Neuronal stem cell (in vitro differentiated cells): ENCODE measurements around the gene GH1.

ENCODE experiments used
- DNase-seq: peaks from one replicate; pipeline ENCODE4 v3.0.0-alpha.2; 2013; ENCODE audit warnings: low spot score
- H2AFZ ChIP-seq: one replicate; pipeline ENCODE4 v1.6.1; 2013; ENCODE audit warnings: mild to moderate bottlenecking, low read length, inconsistent platforms
- H2AK5ac ChIP-seq: 2 replicates; pipeline ENCODE4 v1.6.1; 2013; ENCODE audit warnings: low read depth, mild to moderate bottlenecking, inconsistent platforms, low read length, moderate library complexity, mixed read lengths
- H2BK120ac ChIP-seq: 2 replicates; pipeline ENCODE4 v1.6.1; 2013; ENCODE audit warnings: low read depth, mild to moderate bottlenecking, inconsistent platforms, low read length, moderate library complexity, mixed read lengths
- H2BK12ac ChIP-seq: one replicate; pipeline ENCODE4 v1.6.1; 2013; ENCODE audit warnings: low read length, inconsistent platforms
- H2BK15ac ChIP-seq: 2 replicates; pipeline ENCODE4 v1.6.1; 2013; ENCODE audit warnings: mild to moderate bottlenecking, low read length, inconsistent platforms, mixed read lengths
- H2BK5ac ChIP-seq: one replicate; pipeline ENCODE4 v1.6.1; 2013; ENCODE audit warnings: inconsistent platforms, mild to moderate bottlenecking, low read length, moderate library complexity
- H3K14ac ChIP-seq: one replicate; pipeline ENCODE4 v1.6.1; 2013; ENCODE audit warnings: low read length, inconsistent platforms
- H3K18ac ChIP-seq: 2 replicates; pipeline ENCODE4 v1.6.1; 2013; ENCODE audit warnings: low read length, inconsistent platforms
- H3K23ac ChIP-seq: 2 replicates; pipeline ENCODE4 v1.6.1; 2013; ENCODE audit warnings: low read depth, mild to moderate bottlenecking, mixed read lengths, low read length, inconsistent platforms; ENCODE audit not compliant: poor library complexity
- H3K27ac ChIP-seq: replicated peaks from 3 replicates; pipeline ENCODE4 v1.5.1; 2013; ENCODE audit warnings: low read length, inconsistent platforms
- H3K27me3 ChIP-seq, 3 experiments: 2 replicates each; pipeline ENCODE4 v1.6.1; 2013; ENCODE audit warnings: low read length in 3 of 3, mild to moderate bottlenecking in 2 of 3, inconsistent platforms in 1 of 3, low read depth in 1 of 3, mixed read lengths in 1 of 3, moderate library complexity in 1 of 3; ENCODE audit not compliant: control insufficient read depth in 3 of 3, insufficient read depth in 3 of 3
- H3K36me3 ChIP-seq, 2 donors: replicated peaks in 1 of 2; 2 replicates each; pipeline ENCODE4 v1.6.1; 2013; ENCODE audit warnings: low read length in 2 of 2; ENCODE audit not compliant: control insufficient read depth in 2 of 2, insufficient read depth in 2 of 2
- H3K4ac ChIP-seq: 2 replicates; pipeline ENCODE4 v1.6.1; 2013; ENCODE audit warnings: inconsistent platforms, mild to moderate bottlenecking, low read length, moderate library complexity
- H3K4me1 ChIP-seq, 2 donors: 1 replicate in 1 of 2; 2 replicates in 1 of 2; pipeline ENCODE4 v1.6.1; 2013; ENCODE audit warnings: low read length in 2 of 2, low read depth in 1 of 2; ENCODE audit not compliant: control insufficient read depth in 2 of 2, insufficient read depth in 1 of 2
- H3K4me2 ChIP-seq: one replicate; pipeline ENCODE4 v1.6.1; 2013; ENCODE audit warnings: mild to moderate bottlenecking, low read length, inconsistent platforms; ENCODE audit not compliant: insufficient read depth, poor library complexity, severe bottlenecking
- H3K4me3 ChIP-seq, 2 donors: 2 replicates each; pipeline ENCODE4 v1.5.1; 2013; ENCODE audit warnings: low read length in 2 of 2, mild to moderate bottlenecking in 2 of 2, inconsistent platforms in 1 of 2, moderate library complexity in 1 of 2
- H3K79me1 ChIP-seq: one replicate; pipeline ENCODE4 v1.6.1; 2013; ENCODE audit warnings: low read depth, mild to moderate bottlenecking, inconsistent platforms, low read length, moderate library complexity
- H3K9ac ChIP-seq: one replicate; pipeline ENCODE4 v1.6.1; 2013; ENCODE audit warnings: mild to moderate bottlenecking, low read depth, low read length, inconsistent platforms; ENCODE audit not compliant: poor library complexity
- H3K9me3 ChIP-seq, 2 donors: replicated peaks in 1 of 2; 2 replicates each; pipeline versions ENCODE3 to v1.6.1; 2013; ENCODE audit warnings: low read length in 2 of 2, mild to moderate bottlenecking in 2 of 2, inconsistent platforms in 1 of 2, low read depth in 1 of 2, mixed read lengths in 1 of 2, moderate library complexity in 1 of 2; ENCODE audit not compliant: control insufficient read depth in 2 of 2, insufficient read depth in 1 of 2
- H4K8ac ChIP-seq: one replicate; pipeline ENCODE4 v1.6.1; 2013; ENCODE audit warnings: low read depth, mild to moderate bottlenecking, inconsistent platforms, low read length, moderate library complexity
- H4K91ac ChIP-seq: one replicate; pipeline ENCODE4 v1.6.1; 2013; ENCODE audit warnings: low read length, low read depth, mild to moderate bottlenecking, inconsistent platforms; ENCODE audit not compliant: poor library complexity
- WGBS, 2 donors: extraction: QIAGEN DNeasy Blood & Tissue Kit; methylation state at CpG; one replicate each; pipeline ENCODE4 v1.1.7; 2013; ENCODE audit warnings: missing lambda C conversion rate in 2 of 2, mixed read lengths in 1 of 2; ENCODE audit not compliant: insufficient read length in 2 of 2, insufficient replicate concordance in 1 of 2; ENCODE audit errors: extremely low coverage in 2 of 2; 5-methylcytosine and 5-hydroxymethylcytosine counted together

Gene GH1

DNA sequence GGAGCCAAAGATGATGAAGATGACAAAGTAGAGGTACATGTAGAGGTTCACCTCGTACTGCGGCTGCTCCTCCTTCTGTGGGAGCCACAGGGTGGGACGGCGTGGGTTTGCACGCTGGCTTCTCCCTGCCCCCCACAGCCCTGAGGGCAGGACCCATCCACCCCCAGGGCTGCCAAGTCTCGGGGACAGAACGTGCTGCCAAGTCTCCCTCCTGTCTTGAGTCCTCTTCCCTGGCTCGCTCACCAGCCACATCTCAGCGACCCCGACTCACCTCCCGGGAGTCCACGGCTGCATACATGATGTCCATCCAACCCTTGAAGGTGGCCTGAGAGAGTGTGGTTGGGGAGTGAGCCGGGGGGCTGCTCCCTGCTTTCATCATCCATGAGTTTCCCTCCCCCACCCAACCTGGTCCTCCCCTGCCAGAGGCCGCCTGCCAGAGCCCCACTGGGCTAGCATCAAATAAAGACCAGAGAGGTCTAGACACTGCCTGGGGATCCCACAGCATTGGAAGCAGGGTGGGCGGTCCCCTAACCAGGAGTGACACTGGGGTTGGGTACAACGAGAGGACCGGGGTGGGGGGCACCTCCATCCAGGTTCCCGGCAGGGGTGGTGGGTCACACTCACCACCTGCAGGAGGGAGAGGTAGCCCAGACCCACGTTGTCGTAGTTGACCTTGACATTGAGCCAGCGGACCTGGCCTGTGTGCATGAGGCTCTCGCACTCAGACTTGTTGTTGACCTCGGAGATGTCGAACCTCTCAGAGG, 26.3 kb upstream of the GH1 start:
- no peak overlapping the region for H3K9ac ChIP-seq
- no peak overlapping the region for H3K4me3 ChIP-seq
- peak overlapping the region; percentile 55 for H3K23ac ChIP-seq
- H3K36me3 ChIP-seq, result peaks cover 0 to 6% of the 10 kb centered on the region in 2 donors
- peak overlapping the region; percentile 71 for H3K14ac ChIP-seq
- H2BK5ac ChIP-seq, result no peak overlapping the region
- no peak overlapping the region for H2BK12ac ChIP-seq
- H2BK120ac ChIP-seq, result no peak overlapping the region
- DNase-seq, result no peak
- no peak overlapping the region for H3K27ac ChIP-seq
- peaks cover 0 to 7% (median 0%) of the 10 kb centered on the region in 3 experiments for H3K27me3 ChIP-seq
- no peak overlapping the region for H4K8ac ChIP-seq
- H3K4me1 ChIP-seq, result peaks cover 0 to 2% of the 10 kb centered on the region in 2 donors
- H4K91ac ChIP-seq, result no peak overlapping the region
- peak overlapping the region; percentile 61 for H2AK5ac ChIP-seq
- no peak overlapping the region for H3K4me2 ChIP-seq
- peaks cover 2% of the 10 kb centered on the region for H3K79me1 ChIP-seq
- WGBS, 2 donors, result no CpG with 5 or more reads among the region's 24 CpGs
- H2AFZ ChIP-seq, result no peak overlapping the region
- H3K4ac ChIP-seq, result no peak overlapping the region
- H3K9me3 ChIP-seq, result peaks cover 0 to 5% of the 10 kb centered on the region in 2 donors
- peak overlapping the region; percentile 61 for H3K18ac ChIP-seq
- H2BK15ac ChIP-seq, result peak overlapping the region; percentile 43

DNA sequence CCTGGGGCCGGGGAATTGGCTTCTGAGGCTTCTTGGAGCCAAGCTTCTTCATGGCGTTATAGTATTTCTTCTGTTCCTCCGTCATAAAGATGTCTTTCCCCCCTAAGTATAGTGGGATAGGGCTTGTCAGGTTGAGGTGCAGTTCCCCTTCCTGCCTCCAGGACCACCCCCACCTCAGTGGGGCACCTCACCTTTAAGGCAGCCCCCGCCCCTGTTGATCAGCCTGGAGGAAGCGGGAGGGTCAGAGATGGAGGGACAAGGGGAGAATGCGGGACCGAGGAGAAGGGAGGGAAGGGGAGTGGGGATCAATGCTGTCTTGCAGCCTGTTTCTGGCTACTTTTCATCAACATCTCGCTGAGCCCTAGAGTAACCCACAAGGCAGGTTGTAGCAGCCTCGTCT, 25.1 kb upstream of the GH1 start:
- no peak overlapping the region for H2AFZ ChIP-seq
- peaks cover 0 to 2% of the 10 kb centered on the region in 2 donors for H3K4me1 ChIP-seq
- H3K79me1 ChIP-seq, result peaks cover 2% of the 10 kb centered on the region
- no peak overlapping the region for H3K27ac ChIP-seq
- H4K91ac ChIP-seq, result no peak overlapping the region
- H3K18ac ChIP-seq, result no peak overlapping the region
- no peak overlapping the region for H2BK5ac ChIP-seq
- H2BK12ac ChIP-seq, result peak overlapping the region; percentile 84
- WGBS, 2 donors, result no CpG with 5 or more reads among the region's 9 CpGs
- no peak overlapping the region for H2BK120ac ChIP-seq
- H3K9me3 ChIP-seq, result peaks cover 0 to 4% of the 10 kb centered on the region in 2 donors
- H4K8ac ChIP-seq, result no peak overlapping the region
- no peak overlapping the region for H3K4me2 ChIP-seq
- no peak overlapping the region for H2BK15ac ChIP-seq
- H3K23ac ChIP-seq, result no peak overlapping the region
- H3K9ac ChIP-seq, result no peak overlapping the region
- H3K14ac ChIP-seq, result peak overlapping the region; percentile 94
- H3K36me3 ChIP-seq, result peaks cover 0 to 6% of the 10 kb centered on the region in 2 donors
- no peak overlapping the region for H2AK5ac ChIP-seq
- DNase-seq, result no peak
- H3K4me3 ChIP-seq, result no peak overlapping the region
- peaks cover 0 to 5% (median 0%) of the 10 kb centered on the region in 3 experiments for H3K27me3 ChIP-seq
- H3K4ac ChIP-seq, result no peak overlapping the region

GRCh38 chr17:63942309-63942985, 23.8 kb upstream of the GH1 start:
- Histone ChIP-seq H3K27me3 (peaks cover 0 to 2% (median 0%) of the 10 kb centered on the region in 3 experiments), H3K23ac (peak overlapping the region; percentile 6), H3K27ac (no peak overlapping the region), H3K36me3 (peaks cover 0 to 6% of the 10 kb centered on the region in 2 donors), H3K79me1 (peaks cover 2% of the 10 kb centered on the region), H2BK12ac (peak overlapping the region; percentile 31), H4K91ac (no peak overlapping the region), H3K4me1 (peaks cover 0 to 9% of the 10 kb centered on the region in 2 donors), H2AK5ac (peak overlapping the region; percentile 28), H3K18ac (no peak overlapping the region), H3K14ac (no peak overlapping the region), H3K4ac (peak overlapping the region; percentile 2), H3K9ac (no peak overlapping the region), H2BK5ac (peak overlapping the region; percentile 29), H3K4me3 (peak overlapping the region in 1 of 2 donors; percentile 41), H2BK15ac (no peak overlapping the region), H2AFZ (no peak overlapping the region), H3K9me3 (peaks cover 0 to 4% of the 10 kb centered on the region in 2 donors), H2BK120ac (peak overlapping the region; percentile 28), H3K4me2 (no peak overlapping the region), H4K8ac (peak overlapping the region; percentile 72)
- no peak for DNase-seq
- WGBS, 2 donors, result no CpG with 5 or more reads among the region's 21 CpGs

- Histone ChIP-seq H2BK5ac (no peak overlapping the region), H3K36me3 (peaks cover 0 to 6% of the 10 kb centered on the region in 2 donors), H3K27ac (no peak overlapping the region), H3K79me1 (peaks cover 2% of the 10 kb centered on the region), H2BK120ac (no peak overlapping the region), H3K9me3 (peaks cover 0 to 4% of the 10 kb centered on the region in 2 donors), H4K8ac (no peak overlapping the region), H3K9ac (peak overlapping the region; percentile 15), H3K18ac (peak overlapping the region; percentile 44), H3K4me3 (no peak overlapping the region), H3K4me2 (no peak overlapping the region), H2BK12ac (no peak overlapping the region), H2BK15ac (no peak overlapping the region), H3K23ac (peak overlapping the region; percentile 62), H3K27me3 (peaks cover 0 to 2% (median 0%) of the 10 kb centered on the region in 3 experiments), H3K14ac (no peak overlapping the region), H3K4me1 (peaks cover 0 to 9% of the 10 kb centered on the region in 2 donors), H4K91ac (no peak overlapping the region), H2AK5ac (no peak overlapping the region), H2AFZ (no peak overlapping the region), H3K4ac (no peak overlapping the region)
- no CpG with 5 or more reads among the region's 23 CpGs for WGBS, 2 donors
- no peak for DNase-seq
Observed at GRCh38 chr17:63941751-63942150, 23.1 kb upstream of the GH1 start.
